Suprapubic skin (tissue), 4 donors: Measurements from ENCODE around the gene IL18RAP.

Experiments used
- CTCF ChIP-seq, 2 donors: fragments of 200-600 bp in 1 of 2; fragments of 450-650 bp in 1 of 2; sonication (generic) in 1 of 2; IDR thresholded peaks; one replicate each; pipeline ENCODE4 v1.5.1; 2016 to 2019; ENCODE audit warnings: antibody characterized with exemption in 2 of 2, mild to moderate bottlenecking in 1 of 2, moderate library complexity in 1 of 2
- POLR2A ChIP-seq, 2 donors: fragments of 450-650 bp; IDR thresholded peaks; one replicate each; pipeline ENCODE4 v1.6.1; 2017; ENCODE audit warnings: antibody characterized with exemption in 2 of 2, mild to moderate bottlenecking in 2 of 2, moderate library complexity in 2 of 2
- POLR2AphosphoS5 ChIP-seq, 3 donors: sonication (generic); formaldehyde crosslinking; IDR thresholded peaks; one replicate each; pipeline ENCODE4 v1.6.1; 2017; ENCODE audit warnings: antibody characterized with exemption in 3 of 3

DNA sequence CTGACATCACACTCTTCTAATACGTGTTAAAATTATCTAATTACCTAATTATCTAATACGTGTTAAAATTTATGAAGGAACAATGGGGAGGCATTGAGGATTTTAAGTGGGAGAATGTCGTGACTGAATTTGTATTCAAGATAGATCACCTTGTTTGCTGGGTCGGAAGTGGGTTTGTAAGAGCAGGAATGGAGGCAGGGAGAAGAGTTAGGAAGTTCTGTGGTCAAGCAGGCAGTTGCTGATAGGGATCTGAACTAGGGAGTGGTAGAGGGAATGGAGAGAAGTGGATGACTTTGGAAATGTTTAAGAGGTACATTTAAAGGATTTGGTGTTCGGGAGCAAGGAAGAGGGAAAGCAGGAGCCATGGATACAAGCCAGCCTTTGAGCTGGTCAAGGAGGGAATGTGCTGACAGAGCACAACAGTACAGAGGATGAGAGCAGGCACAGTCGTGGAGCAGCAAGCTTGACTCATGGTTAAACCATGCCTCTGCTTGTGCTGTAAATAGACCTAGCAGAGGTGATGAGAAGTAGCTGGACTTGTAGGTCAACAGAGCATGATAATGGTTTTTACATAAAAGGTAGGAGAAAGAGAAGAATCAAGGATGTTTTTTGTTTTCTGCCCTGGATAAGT, 16.2 kb downstream of the IL18RAP start:
- TF ChIP-seq POLR2A (IDR thresholded peaks at IDR 0.05): no peak
- TF ChIP-seq CTCF (IDR thresholded peaks at IDR 0.05): no peak
- no peak for TF ChIP-seq POLR2AphosphoS5 (IDR thresholded peaks at IDR 0.05)
